ENCODE results near the gene BCO2.
"Not testable (repeated sequence)": the region's sequence is repeated elsewhere in the genome, so short reads cannot be mapped to it uniquely, and the experiment has no call there.

BCO2 gene

DNA sequence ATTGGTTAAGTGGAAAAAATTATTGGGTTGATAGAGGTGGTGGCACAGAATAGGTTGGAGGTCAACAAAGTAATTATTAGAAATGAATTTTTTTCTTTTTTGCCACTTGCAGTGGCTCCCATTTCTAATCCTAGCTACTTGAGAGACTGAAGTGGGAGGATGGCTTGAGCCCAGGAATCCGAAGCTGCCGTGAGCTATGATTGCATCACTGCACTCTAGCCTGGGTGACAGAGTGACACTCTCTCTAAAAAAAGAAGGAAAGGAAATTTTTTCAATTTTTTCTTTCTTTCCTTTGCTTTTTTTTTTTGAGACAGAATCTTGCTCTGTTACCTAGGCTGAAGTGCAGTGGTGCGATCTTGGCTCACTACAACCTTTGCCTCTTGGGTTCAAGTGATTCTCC, 2.2 kb upstream of the BCO2 start:
- Histone ChIP-seq H3K4me1 (ENCODE audit: control insufficient read depth in 1 of 2, insufficient read depth in 2 of 2, low read length in 2 of 2) (peaks cover 0 to 13% of the 10 kb centered on the region in 2 donors), H3K4me3 (ENCODE audit: low read depth in 1 of 2, low read length in 2 of 2) (no peak overlapping the region), H3K27me3 (ENCODE audit: low read depth, low read length) (no peaks in the 10 kb centered on the region), H3K27ac (ENCODE audit: low read length) (no peak overlapping the region), H3K36me3 (ENCODE audit: control insufficient read depth in 1 of 2, insufficient read depth in 2 of 2, low read length in 2 of 2) (no peaks in the 10 kb centered on the region), H3K9me3 (ENCODE audit: control insufficient read depth in 1 of 2, low read length in 2 of 2) (no peaks in the 10 kb centered on the region)

DNA sequence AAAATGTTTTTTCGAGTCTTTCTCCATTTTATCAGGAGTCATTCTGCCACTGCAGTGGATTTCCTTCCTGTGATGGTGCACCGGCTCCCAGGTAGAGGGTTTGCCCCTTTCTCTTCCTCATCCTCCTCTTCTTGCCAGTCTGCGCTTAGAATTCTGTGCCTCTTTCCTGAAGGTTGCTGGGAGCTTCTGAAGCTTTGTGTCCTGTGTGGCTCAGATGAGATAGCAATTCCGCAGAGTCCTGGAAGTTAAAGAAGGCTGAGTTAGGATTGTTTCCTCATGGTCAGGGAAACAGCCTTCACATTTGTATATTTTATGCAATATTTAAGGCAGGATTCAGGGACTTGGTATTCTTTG, 264 bp downstream of the BCO2 start:
- peaks cover 0 to 13% of the 10 kb centered on the region in 2 donors for H3K4me1 ChIP-seq (ENCODE audit: control insufficient read depth in 1 of 2, insufficient read depth in 2 of 2, low read length in 2 of 2)
- peak overlapping the region; percentile 52 for H3K27ac ChIP-seq (ENCODE audit: low read length)
- peak overlapping the region; percentile 58 to 63 for H3K4me3 ChIP-seq (ENCODE audit: low read depth in 1 of 2, low read length in 2 of 2)
- H3K27me3 ChIP-seq (ENCODE audit: low read depth, low read length): no peaks in the 10 kb centered on the region
- no peaks in the 10 kb centered on the region for H3K9me3 ChIP-seq (ENCODE audit: control insufficient read depth in 1 of 2, low read length in 2 of 2)
- H3K36me3 ChIP-seq (ENCODE audit: control insufficient read depth in 1 of 2, insufficient read depth in 2 of 2, low read length in 2 of 2): no peaks in the 10 kb centered on the region

DNA sequence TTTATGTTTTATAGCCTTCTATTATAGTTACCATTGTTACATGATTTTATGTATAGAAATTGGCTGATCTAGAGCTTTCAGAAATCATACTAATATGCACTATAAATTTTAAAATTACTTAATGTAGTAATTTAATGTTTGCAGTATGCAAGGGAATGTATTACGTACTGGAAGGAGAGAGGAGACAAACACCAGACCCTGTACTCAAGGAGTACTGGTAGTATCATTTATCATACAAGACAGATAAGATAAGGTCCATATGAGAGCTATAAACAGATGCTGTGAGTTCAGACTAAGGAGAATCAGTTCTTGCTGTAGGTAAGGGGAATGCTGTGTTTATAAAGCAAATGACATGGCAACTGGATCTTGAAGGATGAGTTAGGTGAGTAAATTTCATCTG, 765 bp downstream of the BCO2 start:
- Histone ChIP-seq H3K4me1 (ENCODE audit: control insufficient read depth in 1 of 2, insufficient read depth in 2 of 2, low read length in 2 of 2) (peaks cover 0 to 13% of the 10 kb centered on the region in 2 donors), H3K9me3 (ENCODE audit: control insufficient read depth in 1 of 2, low read length in 2 of 2) (no peaks in the 10 kb centered on the region), H3K36me3 (ENCODE audit: control insufficient read depth in 1 of 2, insufficient read depth in 2 of 2, low read length in 2 of 2) (no peaks in the 10 kb centered on the region), H3K27me3 (ENCODE audit: low read depth, low read length) (no peaks in the 10 kb centered on the region), H3K4me3 (ENCODE audit: low read depth in 1 of 2, low read length in 2 of 2) (peak overlapping the region; percentile 58 to 63), H3K27ac (ENCODE audit: low read length) (no peak overlapping the region)

DNA sequence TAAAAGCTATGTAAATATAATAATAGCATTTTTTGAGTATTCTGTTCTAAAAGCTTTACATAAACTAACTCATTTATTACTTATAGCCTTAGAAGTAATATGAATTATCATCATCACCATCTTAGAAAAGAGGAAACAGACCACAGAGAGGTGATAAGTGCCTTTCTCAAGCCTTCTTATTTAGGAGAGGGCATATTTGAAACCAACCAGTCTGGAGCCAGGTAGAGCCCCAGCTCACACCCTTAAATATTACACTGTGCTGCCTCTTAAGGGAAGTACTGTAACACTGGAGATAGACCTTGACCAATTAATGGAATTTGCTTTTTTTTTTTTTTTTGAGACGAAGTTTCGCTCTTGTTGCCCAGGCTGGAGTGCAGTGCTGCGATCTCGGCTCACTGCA, 2.3 kb downstream of the BCO2 start:
- H3K4me3 ChIP-seq (ENCODE audit: low read depth in 1 of 2, low read length in 2 of 2): no peak overlapping the region

DNA sequence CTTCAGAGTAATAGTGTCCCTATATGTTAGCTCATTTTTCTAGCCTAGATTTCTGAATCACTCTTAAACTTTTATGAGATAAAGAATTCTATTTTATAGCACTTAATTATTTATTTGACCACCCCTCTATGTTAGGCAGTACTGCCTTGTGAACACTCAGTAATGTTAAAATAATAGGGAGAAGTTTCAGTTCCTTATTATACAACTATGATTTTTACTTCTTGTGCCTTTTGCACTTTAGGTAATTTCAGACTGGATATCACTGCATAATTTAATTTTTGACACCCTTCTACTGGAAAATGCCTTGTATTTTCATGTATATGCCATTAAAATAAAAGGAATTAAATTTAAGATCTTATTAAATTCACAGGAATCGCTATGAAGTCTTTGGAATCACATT, 3.1 kb downstream of the BCO2 start:
- no peaks in the 10 kb centered on the region for H3K36me3 ChIP-seq (ENCODE audit: control insufficient read depth in 1 of 2, insufficient read depth in 2 of 2, low read length in 2 of 2)
- H3K27me3 ChIP-seq (ENCODE audit: low read depth, low read length): no peaks in the 10 kb centered on the region
- H3K4me3 ChIP-seq (ENCODE audit: low read depth in 1 of 2, low read length in 2 of 2): no peak overlapping the region
- peaks cover 0 to 13% of the 10 kb centered on the region in 2 donors for H3K4me1 ChIP-seq (ENCODE audit: control insufficient read depth in 1 of 2, insufficient read depth in 2 of 2, low read length in 2 of 2)
- H3K9me3 ChIP-seq (ENCODE audit: control insufficient read depth in 1 of 2, low read length in 2 of 2): no peaks in the 10 kb centered on the region
- no peak overlapping the region for H3K27ac ChIP-seq (ENCODE audit: low read length)

More for the DNA sequence above, 2.3 kb downstream of the BCO2 start:
- Histone ChIP-seq H3K36me3 (ENCODE audit: control insufficient read depth in 1 of 2, insufficient read depth in 2 of 2, low read length in 2 of 2) (no peaks in the 10 kb centered on the region), H3K27ac (ENCODE audit: low read length) (no peak overlapping the region), H3K27me3 (ENCODE audit: low read depth, low read length) (no peaks in the 10 kb centered on the region), H3K4me1 (ENCODE audit: control insufficient read depth in 1 of 2, insufficient read depth in 2 of 2, low read length in 2 of 2) (peaks cover 0 to 13% of the 10 kb centered on the region in 2 donors), H3K9me3 (ENCODE audit: control insufficient read depth in 1 of 2, low read length in 2 of 2) (no peaks in the 10 kb centered on the region)

DNA sequence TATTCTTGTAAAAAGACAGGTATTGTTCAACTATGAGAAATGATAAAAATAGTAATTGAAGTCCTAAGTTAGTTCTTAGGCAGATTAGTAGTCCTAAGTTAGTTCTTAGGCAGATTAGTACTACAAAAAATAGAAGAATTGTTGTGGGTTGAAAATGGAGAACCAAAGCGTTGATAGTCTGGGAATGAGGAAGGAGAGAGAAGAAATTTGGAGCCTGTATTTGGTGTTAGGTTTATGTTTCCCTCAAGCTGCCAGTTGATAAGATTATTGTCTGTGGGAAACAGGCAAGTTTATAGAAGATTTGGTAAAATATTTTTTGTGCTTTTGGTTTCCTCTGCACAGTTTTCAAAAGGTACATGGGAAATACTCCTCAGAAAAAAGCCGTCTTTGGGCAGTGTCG, 3.6 kb downstream of the BCO2 start:
- no peaks in the 10 kb centered on the region for H3K36me3 ChIP-seq (ENCODE audit: control insufficient read depth in 1 of 2, insufficient read depth in 2 of 2, low read length in 2 of 2)
- no peak overlapping the region for H3K4me3 ChIP-seq (ENCODE audit: low read depth in 1 of 2, low read length in 2 of 2)
- no peak overlapping the region for H3K27ac ChIP-seq (ENCODE audit: low read length)
- no peaks in the 10 kb centered on the region for H3K9me3 ChIP-seq (ENCODE audit: control insufficient read depth in 1 of 2, low read length in 2 of 2)
- H3K27me3 ChIP-seq (ENCODE audit: low read depth, low read length): no peaks in the 10 kb centered on the region
- peaks cover 0 to 13% of the 10 kb centered on the region in 2 donors for H3K4me1 ChIP-seq (ENCODE audit: control insufficient read depth in 1 of 2, insufficient read depth in 2 of 2, low read length in 2 of 2)

DNA sequence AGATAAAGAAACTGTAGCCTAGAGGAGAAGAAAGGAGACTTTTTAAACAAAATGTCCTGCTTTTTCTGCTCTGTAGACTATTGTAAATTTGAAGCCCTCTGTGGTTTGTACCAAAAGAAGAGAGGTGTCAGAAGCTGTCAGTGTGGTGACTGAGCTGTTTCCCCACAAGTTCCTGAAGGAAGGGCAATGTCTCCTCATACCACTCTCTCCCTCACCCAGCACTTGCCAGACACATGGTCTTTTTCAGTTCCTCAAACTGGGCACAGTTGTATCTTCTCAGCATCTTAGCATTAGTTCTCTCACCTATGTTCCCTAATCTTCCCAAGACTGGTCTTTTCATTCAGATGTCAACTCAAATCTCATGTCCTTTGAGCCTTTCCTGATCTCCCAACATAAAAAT, 4.3 kb downstream of the BCO2 start:
- H3K36me3 ChIP-seq (ENCODE audit: control insufficient read depth in 1 of 2, insufficient read depth in 2 of 2, low read length in 2 of 2): no peaks in the 10 kb centered on the region
- H3K4me1 ChIP-seq (ENCODE audit: control insufficient read depth in 1 of 2, insufficient read depth in 2 of 2, low read length in 2 of 2): peaks cover 0 to 13% of the 10 kb centered on the region in 2 donors
- no peaks in the 10 kb centered on the region for H3K27me3 ChIP-seq (ENCODE audit: low read depth, low read length)
- no peak overlapping the region for H3K4me3 ChIP-seq (ENCODE audit: low read depth in 1 of 2, low read length in 2 of 2)
- H3K9me3 ChIP-seq (ENCODE audit: control insufficient read depth in 1 of 2, low read length in 2 of 2): no peaks in the 10 kb centered on the region
- no peak overlapping the region for H3K27ac ChIP-seq (ENCODE audit: low read length)

DNA sequence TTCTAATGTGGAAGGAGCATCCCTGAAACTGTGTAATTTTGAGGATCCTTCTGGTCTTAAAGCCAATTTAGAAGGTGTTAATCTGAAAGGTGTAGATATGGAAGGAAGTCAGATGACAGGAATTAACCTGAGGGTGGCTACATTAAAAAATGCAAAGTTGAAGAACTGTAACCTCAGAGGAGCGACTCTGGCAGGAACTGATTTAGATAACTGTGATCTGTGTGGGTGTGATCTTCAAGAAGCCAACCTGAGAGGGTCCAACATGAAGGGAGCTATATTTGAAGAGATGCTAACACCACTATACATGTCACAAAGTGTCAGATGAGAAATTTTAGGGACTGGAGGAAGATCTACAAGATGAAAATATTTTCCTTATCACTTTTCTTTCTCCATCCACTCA, 7.6 kb downstream of the BCO2 start:
- no peak overlapping the region for H3K27ac ChIP-seq (ENCODE audit: low read length)
- no peaks in the 10 kb centered on the region for H3K27me3 ChIP-seq (ENCODE audit: low read depth, low read length)
- H3K4me3 ChIP-seq (ENCODE audit: low read depth in 1 of 2, low read length in 2 of 2): no peak overlapping the region
- H3K4me1 ChIP-seq (ENCODE audit: control insufficient read depth in 1 of 2, insufficient read depth in 2 of 2, low read length in 2 of 2): no peaks in the 10 kb centered on the region
- no peaks in the 10 kb centered on the region for H3K36me3 ChIP-seq (ENCODE audit: control insufficient read depth in 1 of 2, insufficient read depth in 2 of 2, low read length in 2 of 2)
- no peaks in the 10 kb centered on the region for H3K9me3 ChIP-seq (ENCODE audit: control insufficient read depth in 1 of 2, low read length in 2 of 2)

DNA sequence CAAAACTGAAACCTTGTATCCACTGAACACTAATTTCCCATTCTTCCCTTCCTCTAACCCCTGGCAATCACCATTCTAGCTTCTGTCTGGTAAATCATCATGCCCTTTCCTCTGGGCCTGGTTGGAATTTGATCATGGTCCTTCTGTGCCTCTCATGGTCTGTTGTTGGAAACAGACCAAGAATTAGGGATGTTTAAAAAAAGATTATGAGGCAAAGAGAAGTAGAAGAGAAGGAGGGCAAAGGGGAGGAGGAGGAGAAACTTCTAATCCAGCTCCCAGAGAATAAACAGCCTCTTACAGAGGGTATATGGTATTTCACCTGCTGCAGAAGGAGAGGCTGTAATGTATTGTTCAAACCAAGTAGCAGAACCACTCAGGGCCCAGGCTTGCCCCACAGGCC, 10.6 kb downstream of the BCO2 start:
- Histone ChIP-seq H3K4me3 (ENCODE audit: low read depth in 1 of 2, low read length in 2 of 2) (no peak overlapping the region), H3K36me3 (ENCODE audit: control insufficient read depth in 1 of 2, insufficient read depth in 2 of 2, low read length in 2 of 2) (no peaks in the 10 kb centered on the region), H3K27me3 (ENCODE audit: low read depth, low read length) (no peaks in the 10 kb centered on the region), H3K9me3 (ENCODE audit: control insufficient read depth in 1 of 2, low read length in 2 of 2) (no peaks in the 10 kb centered on the region), H3K4me1 (ENCODE audit: control insufficient read depth in 1 of 2, insufficient read depth in 2 of 2, low read length in 2 of 2) (no peaks in the 10 kb centered on the region), H3K27ac (ENCODE audit: low read length) (no peak overlapping the region)

DNA sequence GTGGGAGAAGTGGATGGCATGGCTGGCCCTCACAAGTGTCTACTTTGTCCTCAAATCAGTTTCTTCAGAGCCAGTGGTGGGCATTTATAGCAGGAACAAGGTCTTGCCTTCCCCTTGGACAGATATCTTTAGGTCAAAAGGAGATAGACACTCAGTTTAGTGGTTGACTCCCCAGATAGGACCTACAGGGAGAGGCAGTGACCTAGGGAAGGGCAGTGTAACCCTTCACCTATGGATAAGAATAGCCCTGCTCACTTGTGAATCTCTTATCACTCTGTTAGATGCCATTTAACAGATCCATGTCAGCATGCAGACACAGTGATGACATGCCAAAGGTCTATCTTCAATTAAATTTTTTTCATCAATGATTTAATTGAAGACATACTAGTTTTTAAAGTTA, 11.0 kb downstream of the BCO2 start:
- Histone ChIP-seq H3K36me3 (ENCODE audit: control insufficient read depth in 1 of 2, insufficient read depth in 2 of 2, low read length in 2 of 2) (no peaks in the 10 kb centered on the region), H3K9me3 (ENCODE audit: control insufficient read depth in 1 of 2, low read length in 2 of 2) (no peaks in the 10 kb centered on the region), H3K4me3 (ENCODE audit: low read depth in 1 of 2, low read length in 2 of 2) (no peak overlapping the region), H3K4me1 (ENCODE audit: control insufficient read depth in 1 of 2, insufficient read depth in 2 of 2, low read length in 2 of 2) (no peaks in the 10 kb centered on the region), H3K27me3 (ENCODE audit: low read depth, low read length) (no peaks in the 10 kb centered on the region), H3K27ac (ENCODE audit: low read length) (no peak overlapping the region)

DNA sequence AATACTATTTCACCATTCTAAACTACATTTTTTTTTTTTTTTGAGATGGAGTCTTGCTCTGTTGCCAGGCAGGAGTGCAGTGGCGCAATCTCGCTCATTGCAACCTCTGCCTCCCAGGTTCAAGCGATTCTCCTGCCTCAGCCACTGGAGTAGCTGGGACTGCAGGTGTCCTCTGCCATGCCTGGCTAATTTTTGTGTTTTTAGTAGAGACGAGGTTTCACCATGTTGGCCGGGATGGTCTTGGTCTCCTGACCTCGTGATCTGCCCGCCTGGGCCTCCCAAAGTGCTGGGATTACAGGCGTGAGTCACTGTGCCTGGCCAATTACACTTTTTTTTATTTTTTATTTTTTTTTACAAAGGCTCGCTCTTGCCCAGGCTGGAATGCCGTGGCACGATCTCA, 19.8 kb downstream of the BCO2 start:
- not testable (repeated sequence) for H3K36me3 ChIP-seq (ENCODE audit: control insufficient read depth in 1 of 2, insufficient read depth in 2 of 2, low read length in 2 of 2); H3K9me3 ChIP-seq (ENCODE audit: control insufficient read depth in 1 of 2, low read length in 2 of 2); H3K4me3 ChIP-seq (ENCODE audit: low read depth in 1 of 2, low read length in 2 of 2); H3K4me1 ChIP-seq (ENCODE audit: control insufficient read depth in 1 of 2, insufficient read depth in 2 of 2, low read length in 2 of 2); H3K27me3 ChIP-seq (ENCODE audit: low read depth, low read length); H3K27ac ChIP-seq (ENCODE audit: low read length)

DNA sequence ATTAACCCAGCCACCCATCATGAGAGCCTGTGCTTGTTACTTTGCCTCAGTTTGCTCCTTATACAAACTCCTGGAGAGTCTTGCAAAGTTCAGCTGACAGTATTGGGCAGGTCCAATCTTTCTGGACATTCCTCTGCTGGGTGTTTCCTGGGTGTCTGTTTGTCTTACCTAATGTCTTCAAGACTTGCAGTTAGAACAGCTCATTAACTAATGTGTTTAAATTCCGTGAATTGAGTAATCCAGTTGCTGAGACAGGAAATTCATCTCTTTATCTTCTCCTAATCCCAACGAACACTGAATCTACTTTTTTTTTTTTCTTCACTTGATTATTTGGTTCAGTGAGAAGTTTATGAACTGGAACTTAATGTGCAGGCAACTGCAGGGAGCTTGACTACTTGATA, 20.6 kb downstream of the BCO2 start:
- Histone ChIP-seq H3K27me3 (ENCODE audit: low read depth, low read length) (no peaks in the 10 kb centered on the region), H3K4me1 (ENCODE audit: control insufficient read depth in 1 of 2, insufficient read depth in 2 of 2, low read length in 2 of 2) (no peaks in the 10 kb centered on the region), H3K36me3 (ENCODE audit: control insufficient read depth in 1 of 2, insufficient read depth in 2 of 2, low read length in 2 of 2) (no peaks in the 10 kb centered on the region), H3K4me3 (ENCODE audit: low read depth in 1 of 2, low read length in 2 of 2) (no peak overlapping the region), H3K27ac (ENCODE audit: low read length) (no peak overlapping the region), H3K9me3 (ENCODE audit: control insufficient read depth in 1 of 2, low read length in 2 of 2) (no peaks in the 10 kb centered on the region)

Data from muscle layer of duodenum (tissue), 2 donors.